IMR-90 (cell line): ENCODE results near the gene COX6B2. TPM values are rescaled to one million over a fixed set of nuclear protein-coding genes. Genes with fewer than 3 reads are reported as not detected.

Source experiments
- ATAC-seq: fragments of 200-7000 bp; cut with Tn5 transposase; 2 replicates; pipeline ENCODE4 v1.9.1; 2020; ENCODE audit warnings: low read depth, mild to moderate bottlenecking, moderate library complexity
- BruUV-seq: library from RNA; stranded (reverse); fragments of 400-500 nt; replicated peaks from 2 replicates; lab custom pipeline; 2021; lab: Mats Ljungman, UMichigan
- CTCF ChIA-PET: fragments of 300-600 bp; formaldehyde crosslinking; extraction: SDS; loops from one replicate; lab custom pipeline; 2021; ENCODE audit warnings: antibody characterized with exemption; lab: Yijun Ruan, JAX
- POLR2A ChIA-PET: fragments of 300-600 bp; sonication (Branson Sonifier 250); formaldehyde crosslinking; loops from one replicate; lab custom pipeline; 2022; ENCODE audit warnings: antibody characterized with exemption; ENCODE audit not compliant: unreplicated experiment; lab: Charles Lee
- DNase-seq: peaks from one replicate; pipeline ENCODE4 v3.0.0; 2013
- H2AFZ ChIP-seq: replicated peaks from 2 replicates; pipeline ENCODE3; 2013; ENCODE audit warnings: low read length, mild to moderate bottlenecking; ENCODE audit not compliant: poor library complexity
- H2AK5ac ChIP-seq: 2 replicates; pipeline ENCODE4 v1.6.1; 2013; ENCODE audit warnings: low read depth, low read length, inconsistent platforms
- H2AK9ac ChIP-seq: replicated peaks from 2 replicates; pipeline ENCODE3; 2013; ENCODE audit warnings: mild to moderate bottlenecking, low read depth, low read length, moderate library complexity; ENCODE audit not compliant: poor library complexity
- H2BK120ac ChIP-seq: 2 replicates; pipeline ENCODE4 v1.6.1; 2013; ENCODE audit warnings: low read depth, low read length, inconsistent platforms
- H2BK15ac ChIP-seq: 3 replicates; pipeline ENCODE4 v1.6.1; 2013; ENCODE audit warnings: low read depth, low read length, inconsistent platforms
- H2BK20ac ChIP-seq: 2 replicates; pipeline ENCODE4 v1.6.1; 2013; ENCODE audit warnings: low read depth, mild to moderate bottlenecking, inconsistent platforms, low read length, moderate library complexity
- H2BK5ac ChIP-seq: 2 replicates; pipeline ENCODE4 v1.6.1; 2013; ENCODE audit warnings: mild to moderate bottlenecking, low read depth, low read length, inconsistent platforms; ENCODE audit not compliant: poor library complexity, severe bottlenecking
- H3K14ac ChIP-seq: replicated peaks from 2 replicates; pipeline ENCODE4 v1.6.1; 2013; ENCODE audit warnings: low read depth, low read length, inconsistent platforms
- H3K18ac ChIP-seq: 2 replicates; pipeline ENCODE4 v1.6.1; 2013; ENCODE audit warnings: low read depth, low read length, control low read depth
- H3K23ac ChIP-seq: 2 replicates; pipeline ENCODE4 v1.6.1; 2013; ENCODE audit warnings: low read depth, low read length, inconsistent platforms
- H3K27ac ChIP-seq: 2 replicates; pipeline ENCODE4 v1.5.1; 2013; ENCODE audit warnings: mild to moderate bottlenecking, control low read depth, low read length; ENCODE audit not compliant: insufficient read depth
- H3K27me3 ChIP-seq: 2 replicates; pipeline ENCODE4 v1.6.1; 2013; ENCODE audit warnings: low read length; ENCODE audit not compliant: control insufficient read depth, insufficient read depth
- H3K36me3 ChIP-seq: 2 replicates; pipeline ENCODE4 v1.6.1; 2013; ENCODE audit warnings: low read length, mixed read lengths; ENCODE audit not compliant: control insufficient read depth, insufficient read depth
- H3K4ac ChIP-seq: 2 replicates; pipeline ENCODE4 v1.6.1; 2013; ENCODE audit warnings: low read depth, low read length, inconsistent platforms
- H3K4me1 ChIP-seq: 2 replicates; pipeline ENCODE4 v1.6.1; 2013; ENCODE audit warnings: low read length, mixed read lengths; ENCODE audit not compliant: control insufficient read depth, insufficient read depth
- H3K4me2 ChIP-seq: 2 replicates; pipeline ENCODE4 v1.6.1; 2013; ENCODE audit warnings: low read depth, mild to moderate bottlenecking, control low read depth, low read length, moderate library complexity
- H3K4me3 ChIP-seq: 2 replicates; pipeline ENCODE4 v1.5.1; 2013; ENCODE audit warnings: low read depth, mild to moderate bottlenecking, control low read depth, low read length, moderate library complexity; ENCODE audit not compliant: insufficient read depth
- H3K56ac ChIP-seq: 2 replicates; pipeline ENCODE4 v1.6.1; 2013; ENCODE audit warnings: low read length, inconsistent platforms; ENCODE audit not compliant: insufficient read depth; ENCODE audit errors: extremely low read depth
- H3K79me1 ChIP-seq, 2 experiments: 2 replicates each; pipeline ENCODE4 v1.6.1; 2013; ENCODE audit warnings: low read length in 2 of 2, inconsistent platforms in 1 of 2, low read depth in 1 of 2
- H3K9ac ChIP-seq: 2 replicates; pipeline ENCODE4 v1.6.1; 2013; ENCODE audit warnings: low read depth, low read length, control low read depth
- H3K9me1 ChIP-seq: 2 replicates; pipeline ENCODE4 v1.6.1; 2013; ENCODE audit warnings: low read length, inconsistent platforms; ENCODE audit not compliant: insufficient read depth
- H3K9me3 ChIP-seq: 2 replicates; pipeline ENCODE4 v1.6.1; 2013; ENCODE audit warnings: low read length; ENCODE audit not compliant: control insufficient read depth, insufficient read depth
- H4K20me1 ChIP-seq: 2 replicates; pipeline ENCODE4 v1.6.1; 2013; ENCODE audit warnings: low read length, inconsistent platforms; ENCODE audit not compliant: insufficient read depth
- H4K5ac ChIP-seq: 2 replicates; pipeline ENCODE4 v1.6.1; 2013; ENCODE audit warnings: mild to moderate bottlenecking, low read depth, low read length, control low read depth
- H4K8ac ChIP-seq, 2 experiments: 2 replicates each; pipeline ENCODE4 v1.6.1; 2013; ENCODE audit warnings: low read depth in 2 of 2, low read length in 2 of 2, control low read depth in 1 of 2, inconsistent platforms in 1 of 2
- H4K91ac ChIP-seq: 2 replicates; pipeline ENCODE4 v1.6.1; 2013; ENCODE audit warnings: low read depth, low read length, inconsistent platforms; ENCODE audit not compliant: insufficient read depth
- NFE2L2 ChIP-seq: fragments of 150-350 bp; IDR thresholded peaks from 2 replicates; pipeline ENCODE4 v1.6.1; 2016; ENCODE audit warnings: low read depth, mild to moderate bottlenecking, low read length
- POLR2A ChIP-seq: IDR thresholded peaks from 2 replicates; pipeline ENCODE4 v1.6.1; 2012; ENCODE audit warnings: mild to moderate bottlenecking, low read depth, low read length
- WGBS, 2 experiments: methylation state at CpG; one replicate each; pipeline versions ENCODE4 v1.1.5 to v1.1.7; 2013; ENCODE audit warnings: missing lambda C conversion rate in 2 of 2; ENCODE audit not compliant: insufficient read length in 1 of 2; ENCODE audit errors: extremely low coverage in 2 of 2; 5-methylcytosine and 5-hydroxymethylcytosine counted together
- dilution Hi-C: fragments of 300-500 bp; cut with HindIII; formaldehyde crosslinking; loops from one replicate; pipeline ENCODE4 v1.14.3; 2018; ENCODE audit warnings: low sequenced_read_pairs; ENCODE audit not compliant: unreplicated experiment
- in situ Hi-C: fragments of 300-500 bp; cut with MboI; formaldehyde crosslinking; loops from 3 replicates; pipeline ENCODE4 v1.14.3; 2019; ENCODE audit warnings: low sequenced_read_pairs, inconsistent platforms, mixed read lengths
- intact Hi-C: fragments of 100-400 bp; cut with micrococcal nuclease; formaldehyde crosslinking; loops from 2 replicates; pipeline ENCODE4 v1.10.0; 2022
- polyA plus RNA-seq, 3 experiments: library from polyadenylated mRNA; depleted of rRNA; stranded (reverse); fragments of >200 nt; gene quantifications; 2 replicates each; pipeline ENCODE4 v1.2.3, GENCODE V29; 2012; ENCODE audit warnings: low replicate concordance in 1 of 3
- total RNA-seq: library from RNA; depleted of rRNA; stranded (reverse); fragments of >200 nt; gene quantifications from 2 replicates; pipeline ENCODE4 v1.2.3, GENCODE V29; 2012

The COX6B2 gene
- total and polyA plus RNA-seq, 2 of the 4 experiments (the other 2 are of a cell fraction), result 0.19 TPM; not detected in 1

GRCh38 chr19:55368106-55368505, 13.6 kb upstream of the COX6B2 start:
- H2AFZ ChIP-seq, result no peak overlapping the region
- peaks cover 29% of the 10 kb centered on the region for H3K4me1 ChIP-seq
- H3K14ac ChIP-seq, result 0 out of 2 replicates have a peak overlapping the region, but pooled peaks have one; percentile 52
- peaks cover 5 to 50% of the 10 kb centered on the region in 2 experiments; a peak in 3 of 4 replicates for H3K79me1 ChIP-seq
- no peak overlapping the region for H2BK120ac ChIP-seq
- no peaks in the 10 kb centered on the region for H3K27me3 ChIP-seq
- no peak for DNase-seq
- no peaks in the 10 kb centered on the region for H3K9me3 ChIP-seq
- H3K9me1 ChIP-seq, result peaks cover 12% of the 10 kb centered on the region; the same call in 1 of the 2 replicates
- H3K4me3 ChIP-seq, result peak overlapping the region; percentile 73
- ATAC-seq, result no peak
- peak overlapping the region in 1 of 2 experiments; percentile 80; a peak in 1 of 4 replicates for H4K8ac ChIP-seq
- no peak overlapping the region; the same call in 1 of the 2 replicates for H2AK5ac ChIP-seq
- dilution Hi-C loops, result no loop called here
- CTCF ChIA-PET, result no interaction called here
- peak overlapping the region; percentile 72; the same call in 1 of the 2 replicates for H3K9ac ChIP-seq
- H4K20me1 ChIP-seq, result peaks cover 57% of the 10 kb centered on the region
- H3K36me3 ChIP-seq, result peaks cover 26% of the 10 kb centered on the region
- intact Hi-C loops, result no loop called here
- H4K5ac ChIP-seq, result no peak overlapping the region
- POLR2A ChIA-PET, result no interaction called here
- H4K91ac ChIP-seq, result peak overlapping the region; percentile 68; the same call in 1 of the 2 replicates
- peak overlapping the region; percentile 78 for H3K27ac ChIP-seq
- H3K4me2 ChIP-seq, result peak overlapping the region; percentile 83
- H2AK9ac ChIP-seq, result peak overlapping the region; percentile 99
- peak overlapping the region; percentile 61 for H2BK5ac ChIP-seq
- WGBS, 2 experiments, result 100% methylated on average over 1 of the region's 16 CpGs; no CpG with 5 or more reads in 1 of the 2 experiments
- H3K18ac ChIP-seq, result no peak overlapping the region
- no peak overlapping the region for H2BK20ac ChIP-seq
- no TSS peak for BruUV-seq
- in situ Hi-C loops, result no loop called here
- no peak overlapping the region for H3K56ac ChIP-seq
- H3K23ac ChIP-seq, result no peak overlapping the region
- no peak overlapping the region for H2BK15ac ChIP-seq
- TF ChIP-seq POLR2A, result 0 out of 2 replicates have a peak, but pooled peaks have one; percentile 20
- TF ChIP-seq NFE2L2, result no peak
- H3K4ac ChIP-seq, result 0 out of 2 replicates have a peak overlapping the region, but pooled peaks have one; percentile 51
